Gastroesophageal sphincter (tissue), 3 donors: ENCODE measurements around the gene VSNL1.

Experiments used
- POLR2A ChIP-seq, 2 donors: fragments of 450-650 bp; IDR thresholded peaks; one replicate each; pipeline ENCODE4 v1.6.1; 2017; ENCODE audit warnings: antibody characterized with exemption in 2 of 2, mild to moderate bottlenecking in 2 of 2, moderate library complexity in 1 of 2
- TF ChIP-seq, protein P1 (sequence below), 4 experiments: fragments of 200-600 bp in 2 of 4; fragments of 450-650 bp in 2 of 4; sonication (generic) in 1 of 4; IDR thresholded peaks; one replicate each; pipeline ENCODE4 v1.5.1; 2017 to 2019; ENCODE audit warnings: antibody characterized with exemption in 4 of 4, mild to moderate bottlenecking in 2 of 4, moderate library complexity in 2 of 4

DNA sequence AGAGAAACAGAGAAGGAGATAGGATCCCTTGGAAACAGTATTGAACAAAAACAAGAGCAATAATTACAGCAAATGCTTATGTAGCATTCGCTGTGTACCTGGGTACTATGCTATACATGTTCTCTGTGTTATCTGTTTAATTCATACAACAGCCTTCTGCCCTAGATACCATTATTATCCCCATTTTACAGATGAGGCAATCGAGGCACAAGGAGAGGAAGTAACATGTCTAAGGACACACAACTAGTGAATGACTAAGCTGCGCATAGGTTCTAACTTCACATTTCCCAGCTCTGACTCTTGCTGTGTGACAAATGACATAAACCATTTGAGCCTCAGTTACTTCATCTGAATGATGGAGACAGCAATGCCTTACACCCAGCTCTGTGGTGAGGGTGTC lies 70.5 kb downstream of the VSNL1 start:
- TF ChIP-seq POLR2A (IDR thresholded peaks at IDR 0.05): no peak
- TF ChIP-seq, protein P1, sequence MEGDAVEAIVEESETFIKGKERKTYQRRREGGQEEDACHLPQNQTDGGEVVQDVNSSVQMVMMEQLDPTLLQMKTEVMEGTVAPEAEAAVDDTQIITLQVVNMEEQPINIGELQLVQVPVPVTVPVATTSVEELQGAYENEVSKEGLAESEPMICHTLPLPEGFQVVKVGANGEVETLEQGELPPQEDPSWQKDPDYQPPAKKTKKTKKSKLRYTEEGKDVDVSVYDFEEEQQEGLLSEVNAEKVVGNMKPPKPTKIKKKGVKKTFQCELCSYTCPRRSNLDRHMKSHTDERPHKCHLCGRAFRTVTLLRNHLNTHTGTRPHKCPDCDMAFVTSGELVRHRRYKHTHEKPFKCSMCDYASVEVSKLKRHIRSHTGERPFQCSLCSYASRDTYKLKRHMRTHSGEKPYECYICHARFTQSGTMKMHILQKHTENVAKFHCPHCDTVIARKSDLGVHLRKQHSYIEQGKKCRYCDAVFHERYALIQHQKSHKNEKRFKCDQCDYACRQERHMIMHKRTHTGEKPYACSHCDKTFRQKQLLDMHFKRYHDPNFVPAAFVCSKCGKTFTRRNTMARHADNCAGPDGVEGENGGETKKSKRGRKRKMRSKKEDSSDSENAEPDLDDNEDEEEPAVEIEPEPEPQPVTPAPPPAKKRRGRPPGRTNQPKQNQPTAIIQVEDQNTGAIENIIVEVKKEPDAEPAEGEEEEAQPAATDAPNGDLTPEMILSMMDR (IDR thresholded peaks at IDR 0.05): no peak
